Measurements from ENCODE around the gene DDX25. TPM values are rescaled to one million over a fixed set of nuclear protein-coding genes. Genes with fewer than 3 reads are reported as not detected.
A peak's percentile ranks its signal among the peaks of the same experiment; 100 is the strongest.
"Not testable (repeated sequence)": the region's sequence is repeated elsewhere in the genome, so short reads cannot be mapped to it uniquely, and the experiment has no call there.

Gene DDX25
- under 1 TPM; 0.32 to 0.38 TPM for total RNA-seq

DNA sequence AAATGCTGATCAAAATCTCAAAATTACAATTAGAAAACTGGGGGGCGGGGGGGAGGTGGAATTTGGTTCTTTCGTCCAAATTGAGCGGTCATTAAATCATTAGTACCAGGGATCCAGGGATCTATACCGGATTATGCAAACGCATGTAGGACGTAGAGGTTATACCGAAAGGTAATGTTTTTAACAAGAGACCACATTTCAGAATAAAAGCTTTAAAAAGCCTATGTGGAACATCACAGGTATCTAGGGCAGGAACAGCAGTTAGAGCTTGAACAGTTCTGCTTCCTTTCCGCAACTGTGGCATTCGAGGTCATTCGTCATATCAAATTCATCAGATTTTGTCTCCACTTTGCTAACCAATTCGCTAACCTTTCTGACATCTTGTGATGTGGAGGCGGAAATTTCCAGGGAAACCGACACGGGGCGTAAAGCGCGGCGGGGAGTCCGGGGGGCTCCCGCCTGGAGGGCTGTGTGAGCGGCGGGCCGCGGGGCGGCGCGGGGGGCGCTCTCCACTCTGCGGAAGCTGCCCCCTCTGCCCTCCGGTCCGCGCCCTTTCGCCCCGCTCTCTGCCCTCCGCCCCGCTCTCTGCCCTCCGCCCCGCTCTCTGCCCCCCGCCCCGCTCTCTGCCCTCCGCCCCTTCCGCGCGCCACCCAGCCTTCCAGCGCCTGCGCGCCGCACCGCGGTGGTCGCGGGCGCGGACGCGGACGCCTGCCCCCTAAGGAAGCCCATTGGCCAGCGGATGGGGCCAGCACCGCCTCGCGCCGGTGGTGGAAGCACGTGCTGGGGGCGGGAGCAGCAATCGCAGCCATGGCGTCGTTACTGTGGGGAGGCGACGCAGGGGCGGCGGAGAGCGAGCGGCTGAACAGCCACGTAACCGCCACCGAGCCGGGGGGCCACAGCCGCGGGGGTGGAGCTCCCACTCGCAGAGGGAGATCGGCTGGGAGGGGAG, at the start of gene DDX25:
DDX25 (plus strand) TSS at position 798 of the 949 bp plus-strand sequence; CDS start at position 808, 10 bp downstream.
- peak within 1 kb of the TSS; percentile 93 to 98 for H3K4me3 Mint-ChIP-seq
- ATAC-seq (replicated peaks in 1 of 2): peak; percentile 48 to 57

DNA sequence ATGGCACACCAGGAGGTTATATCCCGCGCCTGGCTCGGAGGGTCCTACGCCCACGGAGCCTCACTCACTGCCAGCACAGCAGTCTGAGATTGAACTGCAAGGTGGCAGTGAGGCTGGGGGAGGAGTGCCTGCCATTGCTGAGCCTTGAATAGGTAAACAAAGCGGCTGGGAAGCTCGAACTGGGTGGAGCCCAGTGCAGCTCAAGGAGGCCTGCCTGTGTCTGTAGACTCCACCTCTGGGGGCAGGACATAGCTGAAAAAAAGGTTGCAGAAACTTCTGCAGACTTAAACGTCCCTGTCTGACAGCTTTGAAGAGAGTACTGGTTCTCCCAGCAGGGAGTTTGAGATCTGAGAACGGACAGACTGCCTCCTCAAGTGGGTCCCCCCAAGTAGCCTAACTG, 46.6 kb upstream of the DDX25 start:
- ATAC-seq (replicated peaks in 1 of 2); H3K4me1 Mint-ChIP-seq (ENCODE audit: low read depth); H3K4me3 Mint-ChIP-seq: not testable (repeated sequence)

More for the DNA sequence above, at the start of gene DDX25:
- Mint-ChIP-seq H3K9me3 (no peaks in the 10 kb centered on the region), H3K36me3 (ENCODE audit: insufficient read depth in 2 of 2) (peaks cover 5 to 13% of the 10 kb centered on the region in 2 donors), H3K4me1 (ENCODE audit: low read depth) (peaks cover 33% of the 10 kb centered on the region), H3K27me3 (ENCODE audit: low read depth) (peaks cover 20% of the 10 kb centered on the region), H3K27ac (peak within 1 kb of the TSS; percentile 98)
- DNase-seq: peak; percentile 19 to 50

DNA sequence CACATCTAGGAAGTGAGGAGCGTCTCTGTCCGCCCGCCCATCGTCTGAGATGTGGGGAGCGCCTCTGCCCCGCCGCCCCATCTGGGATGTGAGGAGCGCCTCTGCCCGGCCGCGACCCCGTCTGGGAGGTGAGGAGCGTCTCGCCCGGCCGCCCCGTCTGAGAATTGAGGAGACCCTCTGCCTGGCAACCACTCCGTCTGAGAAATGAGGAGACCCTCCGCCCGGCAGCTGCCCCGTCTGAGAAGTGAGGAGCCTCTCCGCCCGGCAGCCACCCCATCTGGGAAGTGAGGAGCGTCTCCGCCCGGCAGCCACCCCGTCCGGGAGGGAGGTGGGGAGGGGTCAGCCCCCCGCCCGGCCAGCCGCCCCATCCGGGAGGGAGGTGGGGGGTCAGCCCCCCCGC, 41.5 kb upstream of the DDX25 start:
- not testable (repeated sequence) for ATAC-seq (replicated peaks in 1 of 2)

More for the DNA sequence above, 46.6 kb upstream of the DDX25 start:
- H3K27ac Mint-ChIP-seq; H3K36me3 Mint-ChIP-seq (ENCODE audit: insufficient read depth in 2 of 2); DNase-seq: not testable (repeated sequence)
- Mint-ChIP-seq H3K9me3 (peaks cover 5 to 11% of the 10 kb centered on the region in 2 donors), H3K27me3 (ENCODE audit: low read depth) (peaks cover 17% of the 10 kb centered on the region)

DNA sequence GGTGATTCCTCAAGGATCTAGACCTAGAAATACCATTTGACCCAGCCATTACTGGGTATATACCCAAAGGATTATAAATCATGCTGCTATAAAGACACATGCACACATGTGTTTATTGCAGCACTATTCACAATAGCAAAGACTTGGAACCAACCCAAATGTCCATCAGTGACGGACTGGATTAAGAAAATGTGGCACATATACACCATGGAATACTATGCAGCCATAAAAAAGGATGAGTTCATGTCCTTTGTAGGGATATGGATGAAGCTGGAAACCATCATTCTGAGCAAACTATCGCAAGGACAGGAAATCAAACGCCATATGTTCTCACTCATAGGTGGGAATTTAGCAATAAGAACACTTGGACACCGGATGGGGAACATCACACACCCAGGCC, 39.0 kb upstream of the DDX25 start:
- H3K4me3 Mint-ChIP-seq; H3K27me3 Mint-ChIP-seq (ENCODE audit: low read depth); DNase-seq; H3K4me1 Mint-ChIP-seq (ENCODE audit: low read depth); H3K27ac Mint-ChIP-seq; ATAC-seq (replicated peaks in 1 of 2); H3K36me3 Mint-ChIP-seq (ENCODE audit: insufficient read depth in 2 of 2); H3K9me3 Mint-ChIP-seq: not testable (repeated sequence)

More for the DNA sequence above, 41.5 kb upstream of the DDX25 start:
- H3K9me3 Mint-ChIP-seq; DNase-seq; H3K27me3 Mint-ChIP-seq (ENCODE audit: low read depth); H3K4me1 Mint-ChIP-seq (ENCODE audit: low read depth); H3K27ac Mint-ChIP-seq; H3K36me3 Mint-ChIP-seq (ENCODE audit: insufficient read depth in 2 of 2); H3K4me3 Mint-ChIP-seq: not testable (repeated sequence)

DNA sequence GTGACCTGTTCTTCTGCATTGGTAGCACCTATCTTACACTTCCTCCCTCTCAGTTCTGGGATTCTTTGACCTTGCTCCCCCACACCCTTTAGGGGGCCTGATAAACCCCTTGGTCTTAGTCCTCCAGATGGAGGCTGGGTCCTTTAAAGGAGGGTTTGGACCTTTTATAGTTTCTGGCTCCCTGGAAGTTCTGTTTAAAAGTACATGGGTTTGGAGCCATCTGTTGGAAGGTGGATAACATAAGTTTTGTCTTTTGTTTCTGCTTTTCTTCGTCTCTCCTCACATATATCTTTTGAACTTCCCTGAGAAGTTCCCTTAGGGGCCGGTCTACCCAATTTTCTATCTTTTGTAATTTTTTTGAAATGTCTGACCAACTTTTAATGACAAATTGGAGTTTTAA, 34.8 kb upstream of the DDX25 start:
- H3K27ac Mint-ChIP-seq: no peak overlapping the region
- no peak overlapping the region for H3K4me3 Mint-ChIP-seq
- no peak for ATAC-seq (replicated peaks in 1 of 2)

DNA sequence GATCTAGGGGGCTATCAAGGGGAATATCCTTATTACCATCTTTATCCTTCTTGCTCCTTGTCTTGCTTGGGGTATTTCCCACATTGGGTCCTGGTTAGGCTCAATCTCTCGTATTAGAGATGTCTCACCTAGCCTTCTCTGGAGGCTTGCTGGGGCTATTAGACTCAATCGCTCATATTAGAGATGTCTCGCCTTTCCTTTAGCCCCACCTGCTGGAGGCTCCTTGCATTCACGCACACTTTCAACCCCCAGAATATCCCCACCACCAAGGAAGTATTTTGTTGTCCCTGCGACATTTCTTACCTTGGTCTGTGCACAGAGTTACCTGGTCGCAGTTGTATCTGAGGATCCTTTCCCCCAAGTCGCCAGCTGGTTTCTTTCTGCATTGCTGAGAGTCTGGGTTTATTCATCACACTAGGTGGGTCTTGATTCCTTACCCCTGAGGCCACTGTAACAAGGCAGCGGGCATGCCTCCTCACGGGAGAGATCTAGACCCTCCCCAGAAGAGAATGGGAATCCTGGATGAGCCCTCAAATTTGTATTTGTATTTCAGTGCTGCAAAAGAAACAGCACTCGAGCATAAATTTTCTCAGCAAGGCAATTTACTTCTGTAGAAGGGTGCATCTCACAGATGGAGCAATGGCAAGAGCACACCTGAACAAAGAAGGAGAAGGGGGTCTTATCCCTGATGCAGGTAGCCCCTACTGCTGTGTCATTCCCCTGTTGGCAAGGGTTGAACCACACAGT, 32.7 kb upstream of the DDX25 start:
- ATAC-seq (replicated peaks in 1 of 2): no peak
- H3K27me3 Mint-ChIP-seq (ENCODE audit: low read depth): no peaks in the 10 kb centered on the region
- H3K27ac Mint-ChIP-seq: no peak overlapping the region
- peaks cover 0 to 3% of the 10 kb centered on the region in 2 donors for H3K36me3 Mint-ChIP-seq (ENCODE audit: insufficient read depth in 2 of 2)
- peak; percentile 9 to 31 for DNase-seq
- H3K9me3 Mint-ChIP-seq: peaks cover 0 to 4% of the 10 kb centered on the region in 2 donors
- H3K4me3 Mint-ChIP-seq: no peak overlapping the region
- no peaks in the 10 kb centered on the region for H3K4me1 Mint-ChIP-seq (ENCODE audit: low read depth)

More for the DNA sequence above, 34.8 kb upstream of the DDX25 start:
- no peaks in the 10 kb centered on the region for H3K27me3 Mint-ChIP-seq (ENCODE audit: low read depth)
- peaks cover 0 to 3% of the 10 kb centered on the region in 2 donors for H3K36me3 Mint-ChIP-seq (ENCODE audit: insufficient read depth in 2 of 2)
- H3K4me1 Mint-ChIP-seq (ENCODE audit: low read depth): no peaks in the 10 kb centered on the region
- peaks cover 0 to 4% of the 10 kb centered on the region in 2 donors for H3K9me3 Mint-ChIP-seq
- DNase-seq: no peak

DNA sequence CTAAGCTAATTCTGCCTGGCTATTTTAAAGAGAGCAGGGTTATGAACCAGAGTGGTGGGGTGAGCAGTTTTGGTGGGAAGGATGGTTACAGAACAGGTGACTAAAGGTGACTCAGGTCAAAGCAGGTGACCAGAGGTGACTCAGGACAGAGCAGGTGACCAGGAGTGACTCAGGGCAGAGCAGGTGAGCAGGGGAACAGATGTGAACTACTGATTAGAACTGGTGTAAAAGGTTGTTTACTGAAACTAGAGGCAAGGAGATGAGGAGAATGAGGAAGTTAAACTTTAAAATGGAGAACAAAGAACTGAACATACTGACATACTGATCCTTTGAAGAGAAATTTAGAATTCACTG, 32.2 kb upstream of the DDX25 start:
- DNase-seq (no peak), ATAC-seq (replicated peaks in 1 of 2) (no peak)
- Mint-ChIP-seq H3K27ac (no peak overlapping the region), H3K27me3 (ENCODE audit: low read depth) (no peaks in the 10 kb centered on the region), H3K9me3 (peaks cover 0 to 4% of the 10 kb centered on the region in 2 donors), H3K4me1 (ENCODE audit: low read depth) (no peaks in the 10 kb centered on the region), H3K4me3 (no peak overlapping the region), H3K36me3 (ENCODE audit: insufficient read depth in 2 of 2) (peaks cover 0 to 3% of the 10 kb centered on the region in 2 donors)

DNA sequence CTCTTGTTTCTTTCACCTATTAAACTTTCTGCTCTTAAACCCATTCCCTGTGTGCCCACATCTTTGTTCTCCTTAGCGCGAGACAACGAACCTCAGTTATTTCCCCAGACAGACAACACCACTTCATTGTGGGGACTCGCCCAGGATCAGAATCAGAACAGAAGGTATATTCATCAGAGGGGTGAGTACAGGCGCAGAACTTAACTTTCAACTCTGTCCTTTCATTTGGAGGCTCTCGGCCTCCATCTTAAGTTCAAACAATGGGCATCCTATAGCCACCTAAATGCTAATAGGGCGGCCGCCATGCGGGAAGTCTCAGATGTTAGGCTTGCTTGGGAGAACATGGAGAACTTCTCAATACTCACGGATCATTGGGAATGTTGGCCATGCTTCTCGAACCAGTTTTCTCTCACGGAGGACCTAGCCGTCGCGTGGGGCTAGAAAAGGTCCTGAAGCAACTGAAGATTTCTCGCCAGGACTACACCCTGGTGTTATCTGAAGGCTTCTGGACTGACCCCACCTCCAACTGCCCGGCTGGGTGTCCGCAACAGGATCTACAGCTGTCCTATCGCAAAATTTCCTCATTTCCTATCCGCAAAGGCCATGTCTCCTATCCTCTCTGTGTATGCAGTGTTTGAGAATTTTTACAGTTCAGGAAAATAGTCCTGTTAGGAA, 30.3 kb upstream of the DDX25 start:
- no peak overlapping the region for H3K27ac Mint-ChIP-seq
- H3K4me3 Mint-ChIP-seq: no peak overlapping the region
- DNase-seq (no peak), ATAC-seq (replicated peaks in 1 of 2) (no peak)
- peaks cover 0 to 3% of the 10 kb centered on the region in 2 donors for H3K36me3 Mint-ChIP-seq (ENCODE audit: insufficient read depth in 2 of 2)
- H3K4me1 Mint-ChIP-seq (ENCODE audit: low read depth): no peaks in the 10 kb centered on the region
- peaks cover 0 to 4% of the 10 kb centered on the region in 2 donors for H3K9me3 Mint-ChIP-seq
- no peaks in the 10 kb centered on the region for H3K27me3 Mint-ChIP-seq (ENCODE audit: low read depth)

DNA sequence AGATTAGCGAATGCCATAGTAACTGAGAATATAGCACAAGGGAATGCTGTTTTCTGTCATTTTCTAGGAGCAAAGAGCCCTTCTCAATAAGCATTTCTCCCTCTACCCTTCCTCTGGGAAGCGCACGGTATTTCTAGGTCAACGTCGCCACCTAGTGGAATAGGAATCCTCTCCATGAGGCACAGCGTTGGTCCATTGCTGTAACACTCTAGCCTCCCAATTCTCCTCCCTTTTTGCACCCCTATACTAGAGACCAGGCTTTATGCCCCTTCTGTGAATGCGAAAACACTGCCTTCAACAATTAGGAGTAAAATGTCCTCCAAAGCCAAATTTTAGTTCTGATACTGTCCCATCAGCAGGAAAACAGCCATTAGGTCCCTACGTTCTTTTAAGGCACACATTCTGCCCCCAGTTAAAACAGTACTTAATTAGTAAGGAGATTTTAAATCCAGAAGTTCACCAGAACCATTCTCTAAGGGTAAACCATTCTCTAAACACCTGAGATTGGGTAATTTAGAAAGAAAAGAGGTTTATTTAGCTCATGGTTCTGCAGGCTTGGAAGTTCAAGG, 29.7 kb upstream of the DDX25 start:
- H3K4me3 Mint-ChIP-seq: no peak overlapping the region
- H3K36me3 Mint-ChIP-seq (ENCODE audit: insufficient read depth in 2 of 2): peaks cover 0 to 3% of the 10 kb centered on the region in 2 donors
- no peaks in the 10 kb centered on the region for H3K4me1 Mint-ChIP-seq (ENCODE audit: low read depth)
- peak; percentile 73 to 75 for ATAC-seq (replicated peaks in 1 of 2)
- H3K27ac Mint-ChIP-seq: no peak overlapping the region
- H3K9me3 Mint-ChIP-seq: peaks cover 0 to 4% of the 10 kb centered on the region in 2 donors
- DNase-seq: peak; percentile 49 to 50
- H3K27me3 Mint-ChIP-seq (ENCODE audit: low read depth): no peaks in the 10 kb centered on the region

DNA sequence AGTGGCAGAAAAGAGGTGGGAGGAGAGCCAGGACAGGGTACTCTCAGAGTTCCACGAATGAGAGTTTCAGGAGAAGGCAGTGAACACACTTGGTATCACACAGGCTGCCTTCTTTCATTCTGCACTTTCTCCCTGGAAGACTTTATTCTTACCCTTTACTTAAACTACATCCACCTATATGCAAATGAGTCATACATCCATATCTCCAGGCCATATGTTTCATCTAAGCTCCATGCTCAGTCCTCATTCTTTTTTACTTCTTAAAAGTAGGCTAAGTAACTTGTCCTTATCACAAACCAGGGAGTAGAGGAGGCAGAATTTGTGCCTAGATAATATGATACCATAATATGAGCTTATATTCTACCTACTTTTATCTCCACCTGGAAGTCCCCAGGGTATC, 23.0 kb upstream of the DDX25 start:
- no peak overlapping the region for H3K27ac Mint-ChIP-seq
- no peaks in the 10 kb centered on the region for H3K9me3 Mint-ChIP-seq
- no peaks in the 10 kb centered on the region for H3K27me3 Mint-ChIP-seq (ENCODE audit: low read depth)
- ATAC-seq (replicated peaks in 1 of 2): no peak
- H3K4me1 Mint-ChIP-seq (ENCODE audit: low read depth): peaks cover 1% of the 10 kb centered on the region
- H3K36me3 Mint-ChIP-seq (ENCODE audit: insufficient read depth in 2 of 2): peaks cover 0 to 2% of the 10 kb centered on the region in 2 donors
- DNase-seq: no peak
- H3K4me3 Mint-ChIP-seq: no peak overlapping the region

DNA sequence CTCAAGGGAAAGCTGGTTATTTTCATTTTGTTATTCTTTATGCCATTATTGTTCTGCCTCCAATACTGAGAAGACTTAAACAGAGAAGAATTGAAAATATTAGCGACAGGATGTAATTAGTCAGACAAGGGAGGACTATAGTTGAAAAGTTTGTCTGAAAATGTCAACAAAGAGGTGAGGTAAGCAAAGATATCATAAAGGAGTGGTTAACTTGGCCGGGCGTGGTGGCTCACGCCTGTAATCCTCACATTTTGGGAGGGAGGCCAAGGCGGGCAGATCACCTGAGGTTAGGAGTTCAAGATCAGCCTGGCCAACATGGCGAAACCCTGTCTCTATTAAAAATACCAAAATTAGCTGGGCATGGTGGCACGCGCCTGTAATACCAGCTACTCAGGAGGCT, 20.9 kb upstream of the DDX25 start:
- DNase-seq (no peak), ATAC-seq (replicated peaks in 1 of 2) (no peak)
- no peaks in the 10 kb centered on the region for H3K27me3 Mint-ChIP-seq (ENCODE audit: low read depth)
- H3K9me3 Mint-ChIP-seq: no peaks in the 10 kb centered on the region
- no peak overlapping the region for H3K27ac Mint-ChIP-seq
- H3K4me3 Mint-ChIP-seq: no peak overlapping the region
- peaks cover 18% of the 10 kb centered on the region for H3K4me1 Mint-ChIP-seq (ENCODE audit: low read depth)
- peaks cover 0 to 3% of the 10 kb centered on the region in 2 donors for H3K36me3 Mint-ChIP-seq (ENCODE audit: insufficient read depth in 2 of 2)

DNA sequence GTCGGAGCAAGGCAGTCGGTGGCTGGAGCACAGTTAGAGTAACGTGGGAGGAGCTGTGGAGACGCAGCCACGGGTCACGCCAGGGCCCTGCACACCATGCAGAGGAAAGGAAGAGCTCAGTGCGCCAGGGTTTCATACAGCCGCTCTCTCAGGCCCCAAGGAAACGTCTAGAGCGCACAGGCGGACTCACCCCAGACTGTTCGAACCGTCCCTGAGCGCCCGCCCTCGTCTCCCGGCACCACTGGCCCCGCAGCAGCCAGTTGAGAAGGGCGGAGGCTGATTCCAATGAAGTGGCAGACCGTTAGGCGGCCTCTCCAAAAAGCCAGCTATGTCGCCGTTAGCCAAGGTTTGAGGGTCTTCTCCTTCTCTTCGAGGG, 17.3 kb upstream of the DDX25 start:
- H3K4me3 Mint-ChIP-seq: peak overlapping the region; percentile 88 to 94
- DNase-seq (peak; percentile 51 to 56), ATAC-seq (replicated peaks in 1 of 2) (peak; percentile 36 to 48)
- H3K36me3 Mint-ChIP-seq (ENCODE audit: insufficient read depth in 2 of 2): peaks cover 0 to 4% of the 10 kb centered on the region in 2 donors
- H3K9me3 Mint-ChIP-seq: no peaks in the 10 kb centered on the region
- H3K4me1 Mint-ChIP-seq (ENCODE audit: low read depth): peaks cover 43% of the 10 kb centered on the region
- H3K27me3 Mint-ChIP-seq (ENCODE audit: low read depth): no peaks in the 10 kb centered on the region
- H3K27ac Mint-ChIP-seq: peak overlapping the region; percentile 99

All from activated T-cell treated with anti-CD3 and anti-CD28 coated beads, Interleukin-2, amount 50 U/mL, for 72 hours (primary cell).